HG03457 (cell line): ENCODE measurements around the gene SIRT7.

ENCODE experiments used
- ATAC-seq: cut with Tn5 transposase; IDR thresholded peaks from one replicate; pipeline ENCODE4 v1.9.1; 2021; ENCODE audit warnings: moderate number of reproducible peaks; ENCODE audit not compliant: unreplicated experiment

SIRT7 gene

DNA sequence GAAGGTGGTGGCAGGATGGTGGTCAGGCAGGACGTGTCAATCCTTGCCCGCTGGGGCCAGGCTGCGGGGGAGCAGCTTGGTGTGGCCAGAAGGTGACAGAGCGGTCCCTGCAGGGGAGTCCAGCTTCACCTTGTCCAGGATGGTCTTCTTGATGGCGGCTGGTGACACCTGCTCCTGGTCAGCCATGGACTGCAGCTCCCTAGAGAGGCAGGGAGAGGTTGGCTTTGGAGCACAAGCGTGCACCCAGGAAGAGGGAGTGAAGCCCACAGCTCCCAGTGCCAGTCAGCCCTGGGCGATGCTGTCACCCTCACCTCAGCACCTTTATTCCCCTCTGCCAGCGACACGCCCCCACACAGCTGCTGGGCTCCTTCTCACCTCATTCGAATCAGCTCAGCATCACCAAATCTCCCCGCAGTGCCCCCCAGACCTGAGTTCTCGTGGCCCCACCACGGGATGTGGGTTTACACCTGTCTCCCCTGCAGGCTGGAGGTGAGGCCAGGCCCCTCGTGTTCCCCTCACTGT, 15.3 kb upstream of the SIRT7 start:
- ATAC-seq, result no peak

DNA sequence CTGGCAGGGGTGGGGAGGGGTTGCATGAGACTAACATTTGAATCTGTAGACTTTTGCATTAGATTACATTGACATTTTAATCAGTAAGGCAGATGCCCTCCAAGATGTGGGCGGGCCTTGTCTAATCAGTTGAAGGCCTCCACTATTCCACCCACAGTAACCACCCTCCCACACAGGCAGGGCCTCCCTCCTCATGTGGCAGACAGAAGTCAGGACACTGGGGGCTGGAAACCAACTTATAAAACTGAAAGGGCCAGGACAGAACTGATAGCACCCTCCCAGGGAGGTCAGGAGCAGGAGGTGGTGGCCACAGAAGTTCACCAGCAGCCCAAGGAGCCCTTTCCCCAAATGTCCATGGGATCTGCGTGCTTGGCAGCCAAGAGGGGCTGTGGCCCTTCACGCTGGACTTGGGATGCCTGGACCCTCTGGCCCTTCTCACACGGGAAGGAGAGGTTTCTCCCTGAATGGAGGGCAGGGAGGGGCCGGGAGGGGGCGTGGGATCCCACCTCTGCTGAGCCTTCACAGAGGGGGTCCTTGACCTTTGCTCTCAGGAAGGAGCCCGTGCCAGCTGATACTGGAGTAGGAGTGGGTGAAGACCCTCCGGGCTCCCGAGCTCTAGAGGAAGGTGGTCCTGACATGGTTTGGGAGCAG, 14.5 kb upstream of the SIRT7 start:
- no peak for ATAC-seq

DNA sequence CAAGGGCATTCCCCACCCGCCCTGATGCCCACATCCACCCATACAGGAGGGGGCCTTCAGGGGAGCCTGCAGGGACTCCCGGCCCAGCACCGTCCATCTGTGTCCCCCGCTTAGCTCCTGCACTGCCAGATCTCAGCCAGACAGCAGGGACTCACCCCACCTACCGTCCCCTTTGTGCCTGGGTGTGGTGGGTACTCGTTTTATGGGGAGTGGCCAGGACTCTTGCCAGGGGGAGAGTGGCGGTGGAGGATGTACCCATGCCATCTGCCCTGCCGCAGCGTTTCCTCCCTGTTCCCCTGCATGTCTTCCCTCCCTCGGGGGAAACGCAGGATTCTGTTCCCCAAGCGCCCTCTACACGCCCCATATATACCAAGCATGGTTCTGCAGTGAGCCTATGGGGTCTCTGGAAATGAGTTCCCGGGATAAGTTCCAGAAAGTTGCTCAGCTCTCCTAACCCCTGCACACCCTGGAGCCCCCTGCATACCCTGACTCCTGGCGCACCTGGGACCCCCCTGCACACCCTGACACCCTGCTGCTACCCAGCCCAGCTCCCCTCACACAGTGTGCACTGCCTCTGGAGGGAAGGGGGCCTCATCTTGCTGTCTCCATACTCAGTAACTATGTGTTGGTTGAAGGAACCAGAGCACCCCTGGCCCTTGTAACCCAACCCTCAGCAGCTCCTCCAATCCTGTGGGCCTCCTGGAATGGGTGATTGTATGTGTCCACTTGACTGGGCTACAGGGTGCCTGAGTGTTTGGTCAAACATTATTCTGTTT, 13.8 kb upstream of the SIRT7 start:
- no peak for ATAC-seq

DNA sequence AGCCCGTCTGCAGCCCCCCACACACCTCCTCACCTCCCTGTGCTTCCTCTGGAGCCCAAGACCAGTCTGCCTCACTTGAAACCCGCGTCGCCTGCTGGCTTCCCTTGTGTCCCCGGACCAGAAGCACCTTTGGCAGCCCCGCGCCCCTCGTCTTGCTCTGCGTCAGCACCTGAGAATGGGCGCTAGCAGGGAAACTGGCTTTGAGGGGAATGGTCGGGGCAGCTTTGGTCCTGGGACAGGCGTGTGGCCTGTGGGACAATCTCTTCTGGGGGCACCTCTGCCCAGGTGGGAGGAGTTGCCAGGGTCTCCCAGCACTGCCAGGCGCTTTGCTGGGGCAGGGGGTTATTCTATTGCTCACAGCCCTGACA, 13.2 kb upstream of the SIRT7 start:
- no peak for ATAC-seq

DNA sequence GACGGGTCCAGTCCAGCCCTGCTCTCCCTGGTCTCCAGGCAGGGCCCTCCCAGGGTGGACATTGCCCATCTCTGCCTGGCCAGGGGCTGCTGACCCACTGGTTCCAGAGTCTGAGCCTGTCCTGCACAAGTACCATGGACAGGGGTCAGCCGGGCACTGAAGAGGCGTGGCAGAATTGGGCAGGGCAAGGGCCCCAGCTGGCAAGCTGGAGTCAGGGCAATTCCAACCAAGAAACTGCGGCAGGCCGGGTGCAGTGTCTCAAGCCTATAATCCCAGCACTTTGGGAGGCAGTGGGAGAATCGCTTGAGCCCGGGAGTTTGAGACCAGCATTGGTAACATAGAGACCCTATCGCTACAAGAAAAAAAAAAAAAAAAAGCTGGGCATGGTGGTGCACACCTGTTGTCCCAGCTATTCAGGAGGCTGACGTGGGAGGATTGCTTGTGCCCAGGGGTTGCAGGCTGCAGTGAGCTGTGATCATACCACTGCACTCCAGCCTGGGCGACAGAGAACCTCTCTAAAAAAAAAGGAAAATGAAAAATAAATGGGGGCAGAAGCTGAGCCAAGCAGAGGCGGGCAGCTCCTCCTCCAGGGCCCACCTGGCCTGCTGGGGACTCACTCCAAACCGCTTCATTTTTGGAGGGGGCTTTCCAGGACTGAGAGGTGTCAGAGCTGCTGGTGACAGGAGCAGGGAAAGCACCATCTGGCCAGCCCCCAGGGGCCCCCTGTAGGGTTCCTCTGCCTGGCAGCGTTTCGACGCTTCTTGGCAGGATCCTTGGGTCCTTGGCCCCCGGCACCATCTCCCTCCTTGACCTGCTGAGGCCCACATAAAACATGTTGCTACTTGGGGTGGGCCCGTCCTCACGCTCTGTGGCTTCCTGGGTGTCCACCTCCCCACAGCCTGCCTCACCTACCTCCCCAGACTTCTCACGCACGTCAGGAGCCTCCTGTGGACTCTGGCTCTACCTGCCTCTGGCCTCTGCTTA, 12.5 kb upstream of the SIRT7 start:
- no peak for ATAC-seq

DNA sequence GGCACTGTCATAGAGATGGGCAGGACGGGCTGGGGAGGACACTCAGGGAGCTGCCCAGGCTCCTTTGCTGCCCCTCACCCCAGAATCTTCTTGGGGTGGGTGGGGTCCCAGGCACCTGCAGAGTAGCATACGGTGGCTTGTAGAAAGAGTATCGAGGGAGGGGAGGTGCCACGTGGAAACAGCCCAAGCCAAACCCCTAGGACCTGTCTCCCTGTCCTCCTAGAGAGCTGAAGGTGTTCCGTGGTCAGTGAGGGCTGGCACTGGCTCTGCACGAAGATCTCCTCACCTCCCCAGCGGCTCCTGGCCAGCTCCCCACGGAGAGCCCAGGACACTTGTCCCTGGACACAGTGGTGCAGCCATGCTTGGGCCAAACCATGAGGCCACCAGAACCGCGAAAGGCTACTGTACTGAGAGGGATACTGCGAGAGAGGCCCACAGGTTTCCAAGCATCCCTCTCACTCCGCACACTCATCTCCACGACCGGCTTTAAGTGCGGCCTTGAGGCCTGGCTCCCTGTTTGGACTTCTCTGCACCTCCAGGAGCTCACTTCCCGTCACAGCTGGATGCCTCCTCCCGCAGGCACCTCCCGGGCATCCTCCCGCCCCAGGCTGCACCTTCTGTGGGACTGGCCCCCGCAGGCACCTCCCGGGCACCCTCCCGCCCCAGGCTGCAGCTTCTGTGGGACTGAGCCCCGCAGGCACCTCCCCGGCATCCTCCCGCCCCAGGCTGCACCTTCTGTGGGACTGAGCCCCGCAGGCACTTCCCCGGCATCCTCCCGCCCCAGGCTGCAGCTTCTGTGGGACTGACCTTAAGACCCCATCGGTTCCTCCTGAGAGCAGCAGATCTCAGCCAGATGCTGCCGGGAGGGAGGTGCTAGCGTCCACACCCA, 11.5 kb upstream of the SIRT7 start:
- ATAC-seq, result no peak

DNA sequence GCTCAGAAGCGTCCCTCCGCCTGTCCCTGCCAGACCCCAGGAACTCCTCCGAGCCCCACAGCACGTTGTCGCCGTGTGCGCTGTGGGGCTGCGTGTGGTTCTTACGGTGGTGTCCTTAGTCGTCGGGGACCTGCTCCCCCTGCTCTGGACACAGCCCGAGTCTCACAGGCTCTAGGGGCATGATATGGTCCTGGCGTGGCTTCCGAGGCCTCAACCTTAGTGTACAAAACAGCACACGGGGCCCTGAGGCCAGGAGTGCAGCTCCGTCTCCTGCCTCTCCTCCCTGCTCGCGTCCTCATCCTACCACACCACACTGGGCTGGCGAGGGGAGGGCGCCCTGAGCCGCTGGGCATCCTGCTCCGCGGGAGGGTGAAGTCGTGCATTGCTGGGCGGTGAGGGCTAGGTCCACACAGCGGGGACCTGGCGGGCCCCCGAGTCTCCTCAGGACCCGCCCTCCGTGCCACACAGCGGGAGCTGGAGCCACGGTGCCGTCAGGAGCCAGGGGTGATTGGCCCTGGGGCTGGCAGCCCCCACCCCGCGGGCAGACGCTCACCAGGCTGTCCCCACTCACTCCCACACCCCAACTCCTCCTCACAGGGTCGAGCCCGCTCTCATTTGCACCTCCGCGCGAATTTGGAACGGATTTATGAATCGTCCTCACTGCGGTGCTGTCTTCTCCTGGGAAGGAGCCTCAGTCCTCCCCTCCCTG, 10.7 kb upstream of the SIRT7 start:
- no peak for ATAC-seq

DNA sequence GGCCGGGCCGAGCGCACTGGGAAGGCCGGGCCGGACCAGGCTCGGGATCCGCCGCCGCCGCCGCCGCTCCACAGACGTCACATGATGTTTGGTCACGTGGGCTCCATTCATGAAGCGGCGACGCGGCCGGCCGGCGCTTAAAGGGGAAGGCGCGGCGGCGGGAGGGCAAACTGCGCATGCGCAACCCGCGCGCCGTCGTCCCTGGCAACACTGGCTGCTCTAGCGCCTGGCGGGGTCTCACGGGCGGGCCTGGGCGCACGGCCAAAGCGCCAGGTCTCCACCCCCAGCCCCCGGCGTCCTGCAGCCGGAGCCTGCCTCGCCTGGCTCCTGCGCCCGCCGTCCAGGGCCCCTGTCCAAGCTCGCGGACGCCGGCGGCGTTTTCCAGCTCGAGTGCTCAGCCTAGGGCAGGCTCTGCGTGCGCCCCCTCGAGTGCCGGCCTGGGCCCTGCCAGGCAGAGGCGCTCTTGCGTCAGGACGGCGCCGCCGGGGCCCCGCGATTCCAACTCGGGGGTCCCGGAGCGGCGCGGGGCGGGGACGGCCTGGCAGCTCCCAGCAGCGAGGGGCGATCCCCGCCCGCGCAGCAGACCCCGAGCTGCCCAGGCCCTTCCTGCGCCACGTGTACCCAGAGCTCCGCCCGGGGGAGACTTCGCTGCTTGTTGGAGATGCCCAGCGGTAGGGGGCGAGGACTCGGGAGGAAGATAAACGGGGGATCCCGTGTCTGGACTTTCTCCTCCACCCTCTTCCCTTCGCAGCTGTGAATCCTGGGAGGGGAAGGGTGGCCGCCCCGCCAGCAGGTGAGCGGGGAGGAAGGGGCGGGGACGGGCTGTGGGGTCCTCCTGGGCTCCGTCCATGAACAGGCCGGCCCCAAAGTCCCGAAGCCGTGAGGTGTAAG, 9.9 kb upstream of the SIRT7 start, which contains the start of gene MAFG:
MAFG (minus strand) TSS at position 83 of the 891 bp plus-strand sequence. CDS start 4,550 bp downstream, outside the sequence.
- peak; percentile 45 for ATAC-seq

DNA sequence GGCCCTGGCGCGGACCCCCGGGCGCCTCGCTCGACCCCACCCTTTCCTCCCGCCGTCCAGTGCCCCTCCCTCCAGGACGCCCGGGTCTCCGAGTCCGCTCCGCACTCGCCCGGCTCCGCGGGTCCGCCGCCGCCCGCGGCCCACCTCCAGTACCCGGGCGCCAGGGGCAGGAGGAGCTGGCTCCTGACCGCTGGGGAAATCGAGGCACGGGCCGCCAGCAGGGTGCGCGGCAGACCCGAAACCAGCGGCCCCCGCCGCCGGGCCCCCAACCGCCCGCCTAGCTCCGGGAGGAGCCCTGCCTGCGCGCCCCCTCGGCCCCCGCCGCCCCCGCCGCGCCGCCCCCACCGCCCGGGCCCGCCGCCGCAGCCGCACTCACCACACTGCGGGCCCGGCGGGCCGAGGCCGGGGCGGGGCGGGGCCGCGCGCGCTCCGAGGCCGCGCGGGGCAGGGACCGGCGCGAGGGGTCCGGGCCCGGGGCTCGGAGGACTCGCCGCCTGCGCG, 9.2 kb upstream of the SIRT7 start:
- peak; percentile 10 for ATAC-seq

DNA sequence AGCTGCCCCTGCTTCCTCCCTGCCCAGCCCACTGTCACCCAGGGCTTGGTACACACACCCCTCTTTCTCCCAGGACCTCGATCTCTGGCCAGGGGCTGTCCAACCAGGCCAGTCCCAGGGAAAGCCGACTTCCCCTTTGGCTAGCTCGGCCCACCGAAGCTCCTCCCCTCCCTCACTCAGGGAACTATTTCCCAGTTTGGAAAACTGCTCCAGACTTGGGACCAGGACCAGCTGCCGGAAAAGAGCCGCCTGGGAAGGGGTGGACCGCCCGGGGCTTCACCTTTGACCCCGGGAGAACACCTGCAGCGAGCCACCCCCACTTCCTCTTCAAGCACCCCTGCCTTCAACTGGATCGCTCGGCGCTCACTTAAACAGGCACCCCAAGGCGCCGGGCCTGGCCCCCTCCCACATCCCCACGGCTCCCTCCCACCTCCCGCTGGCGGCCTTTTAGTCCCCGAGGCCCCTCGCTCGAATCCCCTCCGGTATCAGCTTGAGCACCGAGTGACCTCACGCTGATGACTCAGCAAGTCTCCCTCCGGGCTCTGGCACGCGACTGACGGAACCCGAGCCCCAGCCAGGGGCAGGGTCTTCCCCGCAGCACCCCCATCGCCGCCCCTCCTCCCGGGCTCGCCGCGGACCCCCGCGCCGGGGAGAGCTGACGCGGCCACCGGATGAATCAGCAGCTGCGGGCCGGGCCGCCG, 8.6 kb upstream of the SIRT7 start:
- ATAC-seq, result no peak

DNA sequence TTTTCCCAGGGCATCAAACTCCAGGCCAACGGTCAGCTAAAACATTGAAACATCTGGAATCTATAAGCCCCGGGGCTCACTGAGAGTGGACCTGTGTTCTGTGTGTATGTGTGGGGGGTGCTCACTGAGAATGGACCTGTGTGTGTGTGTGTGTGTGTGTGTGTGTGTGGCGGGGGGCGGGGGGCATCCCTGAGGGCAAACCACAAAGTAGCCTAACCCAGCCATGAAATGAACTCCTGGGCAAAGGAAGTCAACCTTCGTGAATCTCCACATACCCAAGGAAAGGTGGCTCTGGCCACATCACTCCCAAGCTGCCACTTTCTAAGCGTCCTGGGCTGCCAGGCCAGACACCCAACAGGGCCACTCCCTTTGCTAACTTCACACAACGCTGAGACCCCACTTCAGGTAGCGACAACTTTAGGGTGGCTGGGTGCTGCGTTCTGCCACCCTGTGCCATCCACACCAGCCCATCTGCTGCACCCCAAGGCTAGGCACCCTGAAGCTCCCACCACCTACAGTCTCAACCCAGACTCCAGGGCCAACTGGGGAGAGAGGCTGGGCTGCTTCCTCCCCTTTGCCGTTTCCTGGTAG, 8.0 kb upstream of the SIRT7 start:
- ATAC-seq, result no peak

DNA sequence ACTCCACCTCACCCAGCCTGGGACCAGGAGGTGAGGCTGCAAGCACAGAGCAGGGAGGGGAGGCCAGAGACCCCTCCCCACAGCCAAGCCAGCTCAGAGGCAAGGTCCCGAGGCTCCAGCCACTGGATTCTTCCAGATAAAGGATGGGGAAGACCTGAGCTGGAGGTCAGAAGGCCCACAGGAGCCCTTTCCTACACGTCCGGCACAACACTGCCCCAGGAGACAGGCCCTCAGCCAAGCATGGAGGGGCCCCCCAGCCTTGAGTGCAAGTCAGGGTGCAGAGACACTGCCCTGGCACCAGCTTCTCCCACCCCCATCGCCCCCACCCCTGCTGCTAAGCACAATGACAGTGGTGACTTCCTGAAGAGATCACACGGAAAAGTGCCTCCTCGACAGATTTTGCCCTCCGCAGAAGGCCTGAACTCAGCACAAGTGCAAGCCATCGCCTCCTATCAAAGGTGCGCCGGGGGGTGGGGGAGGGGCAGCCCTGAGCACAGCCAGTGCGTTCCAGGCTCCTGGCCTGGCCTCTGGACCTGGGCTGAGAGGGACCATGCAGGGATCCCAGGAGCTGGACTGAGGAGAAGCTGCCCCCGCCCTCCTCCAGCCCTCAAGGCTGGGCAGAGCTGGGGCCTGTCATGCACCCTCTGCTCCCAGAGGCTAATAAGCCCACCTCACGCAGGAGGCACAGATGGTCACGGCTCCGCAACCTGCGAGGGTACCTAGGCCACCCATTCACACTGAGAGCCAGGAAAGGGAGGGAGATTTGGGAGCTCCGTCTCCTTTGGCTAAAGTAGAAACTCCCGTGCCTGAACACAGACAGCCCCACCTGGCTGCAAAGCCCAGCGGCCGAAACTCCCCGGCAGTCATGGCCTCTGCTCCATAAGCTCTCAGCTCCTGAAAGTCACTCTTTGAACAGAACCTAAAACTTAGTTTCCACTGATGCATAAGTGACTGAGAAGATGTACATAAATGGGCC, 6.9 kb upstream of the SIRT7 start:
- ATAC-seq, result no peak

DNA sequence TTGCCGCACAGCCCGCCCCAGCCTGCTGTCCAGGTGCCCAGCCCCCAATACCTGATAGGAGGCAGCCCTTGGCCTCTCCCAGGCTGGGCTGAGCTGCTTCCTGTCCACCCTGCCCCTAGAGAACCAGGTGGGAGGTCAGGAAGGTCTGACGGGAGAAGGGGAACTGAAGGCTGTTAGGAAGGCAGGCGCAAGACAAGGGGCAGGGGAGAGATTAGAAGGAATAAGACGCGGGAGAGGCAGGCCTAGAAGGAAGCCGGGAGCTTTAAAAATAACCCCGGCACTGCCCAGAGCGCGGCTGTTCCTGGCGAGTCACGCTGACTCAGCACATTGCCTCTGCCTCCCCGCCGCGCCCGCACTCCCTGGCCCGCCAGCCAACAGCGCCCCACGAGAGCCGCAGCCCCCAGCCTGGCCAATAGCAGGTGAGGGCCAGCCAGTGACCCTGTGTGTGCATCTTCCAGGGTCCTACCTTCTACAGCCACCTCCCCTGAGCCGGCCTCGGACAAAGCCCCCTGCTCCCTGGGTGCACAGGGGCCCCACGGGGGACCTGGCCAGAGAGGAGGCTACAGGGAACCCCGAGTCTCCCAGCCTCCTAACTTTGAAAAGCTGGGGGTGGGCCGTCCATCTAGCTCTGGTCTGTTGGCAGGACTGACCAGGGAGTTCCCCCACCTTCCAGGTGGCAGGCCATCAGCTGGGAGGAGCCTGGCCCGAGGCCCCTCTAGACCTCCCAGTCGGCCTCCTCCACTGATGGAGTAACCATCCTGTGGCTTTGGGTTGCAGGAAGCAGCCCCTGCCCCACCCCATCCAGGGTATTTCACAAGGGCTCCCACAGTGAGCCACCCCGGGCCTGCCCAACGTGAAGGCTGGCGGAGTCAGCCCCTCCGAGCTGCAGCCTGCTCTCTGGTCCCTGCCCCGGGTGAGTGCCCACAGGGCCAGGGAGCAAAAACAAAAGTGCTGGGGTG, 5.6 kb upstream of the SIRT7 start:
- no peak for ATAC-seq

DNA sequence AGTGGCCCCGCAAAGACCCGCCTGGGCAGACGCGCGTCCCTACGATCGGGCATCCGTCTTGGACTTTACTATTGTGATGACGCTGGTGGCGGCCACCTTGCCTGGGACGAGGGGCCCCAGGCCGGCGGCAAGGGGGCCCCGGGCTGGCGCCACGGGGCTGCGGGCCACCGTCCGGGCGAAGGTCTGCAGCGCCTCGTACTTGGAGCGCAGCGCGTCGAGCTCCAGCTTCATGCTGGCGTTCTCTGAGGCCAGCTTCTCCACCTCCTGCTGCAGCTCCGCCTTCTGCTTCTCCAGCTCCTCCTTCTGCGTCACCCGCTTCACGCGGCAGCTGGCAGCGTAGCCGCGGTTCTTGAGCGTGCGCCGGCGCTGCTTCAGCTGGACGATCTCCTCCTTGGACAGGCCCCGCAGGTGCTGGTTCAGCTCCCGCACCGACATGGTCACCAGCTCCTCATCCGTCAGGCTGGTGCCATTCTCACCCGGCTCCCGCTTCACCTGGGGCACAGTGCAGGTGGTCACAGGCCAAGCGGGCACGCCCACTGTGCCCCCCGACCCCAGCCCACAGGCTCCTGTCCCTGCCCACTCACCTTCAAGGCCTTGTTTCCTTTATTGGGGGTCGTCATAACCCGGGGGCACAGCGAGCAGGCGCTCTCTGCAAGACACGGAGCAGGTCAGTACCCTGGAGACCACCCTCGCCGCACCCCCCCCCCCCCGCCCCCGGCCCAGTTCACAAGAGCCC, 4.8 kb upstream of the SIRT7 start:
- no peak for ATAC-seq
